8988T (cell line): ENCODE results near the gene RABL2B.

Source experiments
- DNase-seq: peaks from one replicate; pipeline ENCODE4 v3.0.0; 2011

Gene RABL2B

DNA sequence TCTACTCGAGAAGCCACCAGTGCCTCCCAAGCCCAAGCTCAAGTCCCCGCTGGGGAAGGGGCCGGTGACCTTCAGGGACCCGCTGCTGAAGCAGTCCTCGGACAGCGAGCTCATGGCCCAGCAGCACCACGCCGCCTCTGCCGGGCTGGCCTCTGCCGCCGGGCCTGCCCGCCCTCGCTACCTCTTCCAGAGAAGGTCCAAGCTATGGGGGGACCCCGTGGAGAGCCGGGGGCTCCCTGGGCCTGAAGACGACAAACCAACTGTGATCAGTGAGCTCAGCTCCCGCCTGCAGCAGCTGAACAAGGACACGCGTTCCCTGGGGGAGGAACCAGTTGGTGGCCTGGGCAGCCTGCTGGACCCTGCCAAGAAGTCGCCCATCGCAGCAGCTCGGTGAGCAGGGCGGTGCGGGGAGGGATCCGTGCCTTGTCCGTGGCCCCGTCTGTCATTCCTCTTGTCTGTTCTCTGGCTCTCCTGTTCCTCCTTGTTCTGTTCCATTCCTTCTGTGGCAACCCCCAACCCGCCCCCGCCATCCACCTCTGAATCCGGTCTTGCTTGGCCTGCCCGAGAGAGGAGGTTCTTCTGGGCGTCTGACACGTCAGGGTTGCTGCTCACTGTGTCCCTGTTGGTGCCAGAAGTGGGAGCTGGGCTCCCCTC, 61.3 kb downstream of the RABL2B start:
- no peak for DNase-seq

DNA sequence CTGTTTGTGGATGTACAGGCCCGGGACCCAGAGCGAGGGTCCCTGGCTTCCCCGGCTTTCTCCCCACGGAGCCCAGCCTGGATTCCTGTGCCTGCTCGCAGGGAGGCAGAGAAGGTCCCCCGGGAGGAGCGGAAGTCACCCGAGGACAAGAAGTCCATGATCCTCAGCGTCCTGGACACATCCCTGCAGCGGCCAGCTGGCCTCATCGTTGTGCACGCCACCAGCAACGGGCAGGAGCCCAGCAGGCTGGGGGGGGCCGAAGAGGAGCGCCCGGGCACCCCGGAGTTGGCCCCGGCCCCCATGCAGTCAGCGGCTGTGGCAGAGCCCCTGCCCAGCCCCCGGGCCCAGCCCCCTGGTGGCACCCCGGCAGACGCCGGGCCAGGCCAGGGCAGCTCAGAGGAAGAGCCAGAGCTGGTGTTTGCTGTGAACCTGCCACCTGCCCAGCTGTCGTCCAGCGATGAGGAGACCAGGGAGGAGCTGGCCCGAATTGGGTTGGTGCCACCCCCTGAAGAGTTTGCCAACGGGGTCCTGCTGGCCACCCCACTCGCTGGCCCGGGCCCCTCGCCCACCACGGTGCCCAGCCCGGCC, 62.1 kb downstream of the RABL2B start:
- no peak for DNase-seq

DNA sequence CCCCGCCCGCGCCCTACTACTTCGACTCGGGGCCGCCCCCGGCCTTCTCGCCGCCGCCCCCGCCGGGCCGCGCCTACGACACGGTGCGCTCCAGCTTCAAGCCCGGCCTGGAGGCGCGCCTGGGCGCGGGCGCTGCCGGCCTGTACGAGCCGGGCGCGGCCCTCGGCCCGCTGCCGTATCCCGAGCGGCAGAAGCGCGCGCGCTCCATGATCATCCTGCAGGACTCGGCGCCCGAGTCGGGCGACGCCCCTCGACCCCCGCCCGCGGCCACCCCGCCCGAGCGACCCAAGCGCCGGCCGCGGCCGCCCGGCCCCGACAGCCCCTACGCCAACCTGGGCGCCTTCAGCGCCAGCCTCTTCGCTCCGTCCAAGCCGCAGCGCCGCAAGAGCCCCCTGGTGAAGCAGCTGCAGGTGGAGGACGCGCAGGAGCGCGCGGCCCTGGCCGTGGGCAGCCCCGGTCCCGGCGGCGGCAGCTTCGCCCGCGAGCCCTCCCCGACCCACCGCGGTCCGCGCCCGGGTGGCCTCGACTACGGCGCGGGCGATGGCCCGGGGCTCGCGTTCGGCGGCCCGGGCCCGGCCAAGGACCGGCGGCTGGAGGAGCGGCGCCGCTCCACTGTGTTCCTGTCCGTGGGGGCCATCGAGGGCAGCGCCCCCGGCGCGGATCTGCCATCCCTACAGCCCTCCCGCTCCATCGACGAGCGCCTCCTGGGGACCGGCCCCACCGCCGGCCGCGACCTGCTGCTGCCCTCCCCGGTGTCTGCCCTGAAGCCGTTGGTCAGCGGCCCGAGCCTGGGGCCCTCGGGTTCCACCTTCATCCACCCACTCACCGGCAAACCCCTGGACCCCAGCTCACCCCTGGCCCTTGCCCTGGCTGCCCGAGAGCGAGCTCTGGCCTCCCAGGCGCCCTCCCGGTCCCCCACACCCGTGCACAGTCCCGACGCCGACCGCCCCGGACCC, 62.9 kb downstream of the RABL2B start:
- DNase-seq = no peak

DNA sequence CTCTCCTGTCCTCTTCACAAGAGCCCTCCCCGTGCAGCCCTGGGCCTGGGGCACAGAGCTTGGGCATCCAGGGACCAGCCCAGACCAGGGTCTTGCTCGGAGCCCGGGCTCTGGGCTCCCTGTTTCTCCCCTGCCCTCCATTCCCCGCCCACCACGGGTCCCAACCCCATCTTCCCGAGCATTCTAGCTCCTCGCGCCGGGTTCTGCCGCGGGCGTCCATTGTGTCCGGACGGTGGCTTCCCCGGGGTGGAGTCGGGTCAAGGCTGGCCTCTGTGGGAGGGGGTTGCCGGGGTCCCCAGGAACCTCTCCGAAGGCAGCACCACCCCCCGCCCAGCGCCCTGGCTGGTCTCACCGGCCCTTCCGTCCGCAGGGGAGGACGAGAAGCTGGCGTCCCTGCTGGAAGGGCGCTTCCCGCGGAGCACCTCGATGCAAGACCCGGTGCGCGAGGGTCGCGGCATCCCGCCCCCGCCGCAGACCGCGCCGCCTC, 63.6 kb downstream of the RABL2B start:
- DNase-seq = no peak

DNA sequence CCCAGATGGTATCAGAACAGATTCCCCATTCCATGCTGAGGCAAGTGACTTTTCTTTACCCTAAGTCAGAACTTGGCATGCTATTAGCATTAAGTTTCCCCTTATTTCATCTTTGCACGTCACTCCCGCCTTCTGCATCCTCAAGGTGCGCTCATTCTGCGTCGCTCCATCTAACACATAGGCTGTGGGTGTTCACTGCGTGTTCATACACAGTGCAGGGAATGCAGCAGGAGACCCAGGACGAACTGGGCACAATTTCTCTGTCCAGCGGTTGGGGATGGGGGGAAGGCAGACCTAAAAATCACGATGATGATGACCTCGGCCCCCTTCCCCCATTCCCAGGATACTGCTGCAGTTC, 65.1 kb downstream of the RABL2B start:
- no peak for DNase-seq

DNA sequence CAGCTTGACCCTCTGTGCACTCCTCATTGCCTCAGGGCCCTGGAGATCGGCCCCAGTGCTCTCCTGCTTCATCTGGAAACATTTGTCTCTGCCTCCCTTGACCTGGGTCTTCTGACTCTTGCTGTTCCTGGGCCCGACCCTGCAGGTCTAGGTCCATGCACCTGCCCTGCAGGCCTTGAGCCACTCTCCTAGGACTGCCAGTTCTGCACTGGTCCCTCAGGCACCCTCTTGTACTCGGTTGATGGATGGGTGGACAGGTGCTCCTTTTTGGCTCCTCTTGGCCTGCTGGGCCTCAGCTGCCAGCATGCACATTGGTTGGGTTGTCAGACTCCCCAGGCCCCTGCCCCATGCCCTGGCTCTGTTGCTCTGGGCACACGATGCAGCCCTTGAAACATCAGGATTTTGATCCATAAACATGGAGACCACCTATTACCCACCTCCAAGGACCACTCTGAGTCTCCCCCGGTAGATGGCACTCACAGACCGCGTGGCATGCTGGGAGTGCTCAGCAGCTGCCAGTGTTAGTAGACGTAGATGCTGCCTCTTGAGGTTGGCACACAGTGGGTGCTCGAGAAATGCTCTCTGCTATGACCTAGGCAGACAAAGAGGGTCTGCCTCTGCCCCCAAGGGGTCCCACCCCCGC, 65.6 kb downstream of the RABL2B start:
- no peak for DNase-seq
